IPS-20b (cell line): ENCODE results near the gene DPY19L2.
"Not testable (repeated sequence)": the region's sequence is repeated elsewhere in the genome, so short reads cannot be mapped to it uniquely, and the experiment has no call there.

ENCODE experiments used
- H3K27ac ChIP-seq: one replicate; pipeline ENCODE4 v1.5.1; 2013; ENCODE audit warnings: low read length
- H3K27me3 ChIP-seq: 2 replicates; pipeline ENCODE4 v1.6.1; 2013; ENCODE audit warnings: mild to moderate bottlenecking, low read length, inconsistent platforms; ENCODE audit not compliant: insufficient read depth
- H3K36me3 ChIP-seq: 2 replicates; pipeline ENCODE4 v1.6.1; 2013; ENCODE audit warnings: low read depth, mild to moderate bottlenecking, inconsistent platforms, low read length, moderate library complexity; ENCODE audit not compliant: insufficient read depth
- H3K4me1 ChIP-seq: 2 replicates; pipeline ENCODE4 v1.6.1; 2013; ENCODE audit warnings: mild to moderate bottlenecking, control low read depth, inconsistent platforms, low read length, moderate library complexity; ENCODE audit not compliant: insufficient read depth
- H3K4me3 ChIP-seq: 2 replicates; pipeline ENCODE4 v1.5.1; 2013; ENCODE audit warnings: mild to moderate bottlenecking, low read length, inconsistent platforms
- H3K9ac ChIP-seq: 2 replicates; pipeline ENCODE4 v1.6.1; 2013; ENCODE audit warnings: low read depth, mild to moderate bottlenecking, inconsistent platforms, low read length, moderate library complexity
- H3K9me3 ChIP-seq: 2 replicates; pipeline ENCODE4 v1.6.1; 2013; ENCODE audit warnings: mild to moderate bottlenecking, low read depth, low read length, inconsistent platforms; ENCODE audit not compliant: insufficient read depth

DPY19L2 gene

GRCh38 chr12:63577631-63578030 lies 90.7 kb downstream of the DPY19L2 start:
- H3K36me3 ChIP-seq, H3K9ac ChIP-seq, H3K27ac ChIP-seq, H3K9me3 ChIP-seq, H3K27me3 ChIP-seq, H3K4me3 ChIP-seq, H3K4me1 ChIP-seq: not testable (repeated sequence)

- not testable (repeated sequence) for H3K27ac ChIP-seq, H3K4me1 ChIP-seq, H3K4me3 ChIP-seq, H3K27me3 ChIP-seq, H3K9ac ChIP-seq, H3K36me3 ChIP-seq, H3K9me3 ChIP-seq
These were observed 96.3 kb downstream of the DPY19L2 start for GRCh38 chr12:63572038-63572437.

- not testable (repeated sequence) for H3K9ac ChIP-seq, H3K27me3 ChIP-seq, H3K4me1 ChIP-seq, H3K27ac ChIP-seq, H3K36me3 ChIP-seq, H3K9me3 ChIP-seq, H3K4me3 ChIP-seq
These were observed 109.8 kb downstream of the DPY19L2 start for GRCh38 chr12:63558445-63558844.

DNA sequence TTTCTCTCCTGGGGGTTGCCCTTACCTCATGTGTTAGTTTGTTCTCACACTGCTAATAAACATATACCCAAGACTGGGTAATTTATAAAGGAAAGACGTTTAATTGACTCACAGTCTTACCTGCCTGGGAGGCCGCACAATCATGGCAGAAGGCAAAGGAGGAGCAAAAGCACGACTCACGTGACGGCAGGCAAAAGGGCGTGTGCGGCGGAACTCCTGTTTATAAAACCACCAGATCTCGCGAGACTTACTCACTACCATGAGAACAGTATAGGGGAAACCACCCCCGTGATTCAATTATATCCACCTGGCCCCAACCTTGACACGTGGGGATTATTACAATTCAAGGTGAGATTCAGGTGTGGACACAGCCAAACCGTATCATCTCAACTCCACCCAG lies 116.9 kb downstream of the DPY19L2 start:
- not testable (repeated sequence) for H3K36me3 ChIP-seq, H3K4me1 ChIP-seq, H3K9ac ChIP-seq, H3K9me3 ChIP-seq, H3K4me3 ChIP-seq, H3K27me3 ChIP-seq, H3K27ac ChIP-seq

DNA sequence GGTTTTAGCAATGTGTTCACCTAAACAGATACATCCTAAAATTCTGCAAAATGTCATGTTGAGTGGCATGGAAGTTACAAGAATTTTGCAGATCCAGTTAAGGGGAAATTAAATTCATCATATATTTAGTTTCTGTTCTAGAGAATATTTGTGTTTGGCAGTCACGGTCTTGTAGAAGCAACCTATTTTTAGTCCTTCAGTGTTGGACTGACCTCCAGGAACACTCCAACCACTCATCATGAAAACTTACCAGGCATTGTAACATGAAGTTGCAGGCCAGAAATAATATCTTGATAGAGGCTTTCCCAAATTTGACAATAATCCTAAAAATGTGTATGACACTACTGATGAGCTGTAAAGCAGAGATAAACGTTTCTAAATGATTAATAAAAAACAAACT lies 119.3 kb downstream of the DPY19L2 start:
- not testable (repeated sequence) for H3K36me3 ChIP-seq, H3K9me3 ChIP-seq, H3K4me3 ChIP-seq, H3K27ac ChIP-seq, H3K9ac ChIP-seq, H3K27me3 ChIP-seq, H3K4me1 ChIP-seq

DNA sequence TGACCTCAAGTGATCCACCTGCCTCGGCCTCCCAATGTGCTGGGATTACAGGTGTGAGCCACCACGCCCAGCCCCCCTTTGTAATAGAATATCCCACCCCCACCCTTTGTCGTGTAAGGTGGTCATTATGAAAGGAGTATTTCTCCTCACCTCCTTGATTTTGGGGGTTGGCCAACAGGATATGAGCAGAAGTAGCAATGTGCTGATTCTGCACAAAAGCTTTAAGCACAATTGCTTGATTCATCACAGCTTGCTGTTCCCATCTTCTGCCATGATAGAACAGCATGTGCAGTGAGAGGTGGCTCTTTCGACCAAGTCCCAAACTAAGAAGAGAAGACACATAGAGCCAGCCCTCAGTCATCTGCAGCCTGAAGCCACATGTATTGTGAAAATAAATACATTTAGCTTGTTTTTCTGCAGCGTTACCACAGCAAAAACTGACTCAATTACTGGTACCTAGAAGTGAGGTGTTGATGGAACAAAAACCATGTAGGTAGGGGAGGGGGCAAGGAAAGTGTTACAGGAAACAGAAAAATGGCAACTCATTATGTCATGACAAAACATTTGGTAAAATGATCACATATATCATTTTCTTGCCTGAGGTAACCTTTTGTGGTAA lies 122.9 kb downstream of the DPY19L2 start:
- not testable (repeated sequence) for H3K9me3 ChIP-seq, H3K36me3 ChIP-seq, H3K27me3 ChIP-seq, H3K4me3 ChIP-seq, H3K9ac ChIP-seq, H3K4me1 ChIP-seq, H3K27ac ChIP-seq

GRCh38 chr12:63538656-63539055 lies 129.6 kb downstream of the DPY19L2 start:
- H3K27me3 ChIP-seq, H3K36me3 ChIP-seq, H3K4me1 ChIP-seq, H3K4me3 ChIP-seq, H3K27ac ChIP-seq, H3K9me3 ChIP-seq, H3K9ac ChIP-seq: not testable (repeated sequence)

DNA sequence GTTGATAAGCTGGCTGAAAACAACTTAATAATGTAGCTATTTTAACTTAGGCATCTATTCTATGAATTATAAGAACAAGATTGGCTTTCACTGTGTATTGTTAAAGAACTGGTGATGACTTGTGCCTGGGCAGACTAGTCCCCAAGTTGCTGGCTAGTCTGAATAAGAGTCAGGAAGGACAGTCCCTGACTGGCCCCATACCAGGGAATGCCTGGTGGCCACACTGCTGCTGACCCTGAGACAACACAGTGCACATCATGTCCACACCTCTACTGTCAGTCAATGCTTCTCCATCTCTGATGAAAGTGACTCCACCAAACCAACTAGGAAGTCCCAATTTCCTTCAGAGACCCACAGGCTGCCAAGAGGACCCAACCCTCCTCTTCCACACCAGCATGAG lies 130.5 kb downstream of the DPY19L2 start:
- H3K9ac ChIP-seq, H3K27ac ChIP-seq, H3K9me3 ChIP-seq, H3K4me3 ChIP-seq, H3K36me3 ChIP-seq, H3K4me1 ChIP-seq, H3K27me3 ChIP-seq: not testable (repeated sequence)

DNA sequence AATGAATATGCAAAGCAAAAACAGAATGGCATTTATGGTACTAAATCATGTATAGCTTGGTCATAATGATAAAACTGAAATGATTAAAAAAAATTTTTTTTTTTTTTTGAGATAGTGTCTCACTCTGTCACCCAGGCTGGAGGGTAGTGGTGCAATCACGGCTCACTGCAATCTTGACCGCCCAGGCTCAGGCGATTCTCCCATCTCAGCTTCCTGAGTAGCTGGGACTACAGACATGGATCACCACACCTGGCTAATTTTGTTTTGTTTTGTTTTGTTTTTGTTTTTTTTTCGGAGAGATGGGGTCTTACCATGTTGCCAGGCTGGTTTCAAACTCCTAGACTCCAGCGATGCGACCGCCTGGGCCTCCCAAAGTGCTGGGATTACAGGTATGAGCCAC lies 138.7 kb downstream of the DPY19L2 start:
- not testable (repeated sequence) for H3K4me1 ChIP-seq, H3K9me3 ChIP-seq, H3K27ac ChIP-seq

GRCh38 chr12:63525831-63526230 lies 142.5 kb downstream of the DPY19L2 start:
- no peaks in the 10 kb centered on the region for H3K4me1 ChIP-seq
- H3K36me3 ChIP-seq, result no peaks in the 10 kb centered on the region
- H3K9ac ChIP-seq, result no peak overlapping the region
- H3K4me3 ChIP-seq, result no peak overlapping the region
- H3K27ac ChIP-seq, result no peak overlapping the region
- no peaks in the 10 kb centered on the region for H3K27me3 ChIP-seq
- H3K9me3 ChIP-seq, result no peaks in the 10 kb centered on the region

More for the DNA sequence above, 138.7 kb downstream of the DPY19L2 start:
- not testable (repeated sequence) for H3K9ac ChIP-seq, H3K36me3 ChIP-seq, H3K27me3 ChIP-seq, H3K4me3 ChIP-seq

GRCh38 chr12:63521706-63522105 lies 146.6 kb downstream of the DPY19L2 start:
- H3K4me1 ChIP-seq, result no peaks in the 10 kb centered on the region
- no peaks in the 10 kb centered on the region for H3K9me3 ChIP-seq
- H3K4me3 ChIP-seq, result no peak overlapping the region
- H3K9ac ChIP-seq, result no peak overlapping the region
- no peaks in the 10 kb centered on the region for H3K27me3 ChIP-seq
- H3K27ac ChIP-seq, result no peak overlapping the region
- H3K36me3 ChIP-seq, result no peaks in the 10 kb centered on the region
